ENCODE results near the gene PASD1. TPM values are rescaled to one million over a fixed set of nuclear protein-coding genes. Genes with fewer than 3 reads are reported as not detected.

Gene PASD1
- total RNA-seq, 1 donor from 2014 or later = not detected

DNA sequence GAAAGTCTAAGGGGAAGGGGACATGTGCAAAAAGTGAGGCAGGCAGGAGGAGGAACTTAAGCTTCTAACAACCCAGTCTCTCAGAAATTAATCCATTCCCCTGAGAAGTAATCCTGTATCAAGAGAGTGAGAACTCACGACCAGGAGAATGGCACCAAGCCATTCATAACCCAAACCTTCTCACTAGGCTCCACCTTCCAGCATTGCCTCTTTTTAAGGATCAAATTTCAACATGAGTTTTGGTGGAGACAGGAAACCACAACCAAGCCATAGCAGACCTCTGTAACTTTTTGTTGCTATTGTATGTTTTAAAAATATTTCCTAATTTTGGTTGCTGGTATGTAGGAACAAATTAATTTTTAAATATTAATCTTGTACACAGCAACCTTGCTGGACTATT, 32.8 kb downstream of the PASD1 start:
- H3K36me3 ChIP-seq = no peaks in the 10 kb centered on the region
- H3K4me1 ChIP-seq = no peaks in the 10 kb centered on the region
- no peak overlapping the region for H3K4me3 ChIP-seq
- no peaks in the 10 kb centered on the region for H3K27me3 ChIP-seq (ENCODE audit: low read depth)
- DNase-seq = no peak
- no peak overlapping the region for H3K27ac ChIP-seq (replicated peaks)
- intact Hi-C loops (cut with micrococcal nuclease) = no loop called here
- H3K9me3 ChIP-seq (replicated peaks) = no peaks in the 10 kb centered on the region
- no peak for TF ChIP-seq CTCF (IDR thresholded peaks at IDR 0.05; ENCODE audit: borderline replicate concordance)

DNA sequence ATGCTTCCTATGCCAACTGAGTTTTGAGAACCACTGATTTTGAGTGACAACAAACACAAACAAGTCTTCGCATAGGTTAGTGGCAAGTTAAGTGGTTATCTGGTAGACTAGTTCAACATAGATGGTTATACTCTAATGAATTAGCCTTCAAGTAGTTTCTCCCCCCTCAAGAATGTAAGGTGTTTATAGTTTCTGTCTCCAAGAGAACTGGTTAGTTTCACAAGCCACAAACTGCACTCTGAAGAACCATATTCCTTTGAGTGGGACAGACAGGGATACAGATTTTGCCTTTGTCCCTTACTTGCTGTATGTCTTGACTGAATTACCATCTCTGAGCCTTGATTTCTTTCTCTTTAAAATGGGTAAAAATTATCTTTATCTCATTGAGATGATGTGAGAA, 41.5 kb downstream of the PASD1 start:
- H3K4me1 ChIP-seq = no peaks in the 10 kb centered on the region
- H3K27ac ChIP-seq (replicated peaks) = no peak overlapping the region
- no peak for TF ChIP-seq CTCF (IDR thresholded peaks at IDR 0.05; ENCODE audit: borderline replicate concordance)
- H3K36me3 ChIP-seq = no peaks in the 10 kb centered on the region
- DNase-seq = no peak
- H3K4me3 ChIP-seq = no peak overlapping the region
- intact Hi-C loops (cut with micrococcal nuclease) = no loop called here
- H3K27me3 ChIP-seq (ENCODE audit: low read depth) = no peaks in the 10 kb centered on the region
- H3K9me3 ChIP-seq (replicated peaks) = no peaks in the 10 kb centered on the region

- TF ChIP-seq CTCF (IDR thresholded peaks at IDR 0.05; ENCODE audit: borderline replicate concordance) = no peak
- H3K4me3 ChIP-seq = no peak overlapping the region
- H3K27ac ChIP-seq (replicated peaks) = no peak overlapping the region
- DNase-seq = no peak
- no peaks in the 10 kb centered on the region for H3K27me3 ChIP-seq (ENCODE audit: low read depth)
- H3K9me3 ChIP-seq (replicated peaks) = no peaks in the 10 kb centered on the region
- intact Hi-C loops (cut with micrococcal nuclease) = no loop called here
- H3K4me1 ChIP-seq = no peaks in the 10 kb centered on the region
- H3K36me3 ChIP-seq = no peaks in the 10 kb centered on the region
Measured at GRCh38 chrX:151609222-151609621, 45.7 kb downstream of the PASD1 start.

- DNase-seq = no peak
- Histone ChIP-seq H3K4me1 (no peaks in the 10 kb centered on the region), H3K27me3 (ENCODE audit: low read depth) (no peaks in the 10 kb centered on the region), H3K27ac (replicated peaks) (no peak overlapping the region), H3K36me3 (no peaks in the 10 kb centered on the region), H3K4me3 (no peak overlapping the region), H3K9me3 (replicated peaks) (no peaks in the 10 kb centered on the region)
- intact Hi-C loops (cut with micrococcal nuclease) = no loop called here
- TF ChIP-seq CTCF (IDR thresholded peaks at IDR 0.05; ENCODE audit: borderline replicate concordance) = no peak
Measured at GRCh38 chrX:151621422-151621821, 57.9 kb downstream of the PASD1 start.

GRCh38 chrX:151624677-151625076, 61.2 kb downstream of the PASD1 start:
- no peak overlapping the region for H3K4me3 ChIP-seq
- no peaks in the 10 kb centered on the region for H3K36me3 ChIP-seq
- H3K4me1 ChIP-seq = no peaks in the 10 kb centered on the region
- no peak for TF ChIP-seq CTCF (IDR thresholded peaks at IDR 0.05; ENCODE audit: borderline replicate concordance)
- no peaks in the 10 kb centered on the region for H3K27me3 ChIP-seq (ENCODE audit: low read depth)
- no peak for DNase-seq
- H3K27ac ChIP-seq (replicated peaks) = no peak overlapping the region
- intact Hi-C loops (cut with micrococcal nuclease) = no loop called here
- H3K9me3 ChIP-seq (replicated peaks) = no peaks in the 10 kb centered on the region

DNA sequence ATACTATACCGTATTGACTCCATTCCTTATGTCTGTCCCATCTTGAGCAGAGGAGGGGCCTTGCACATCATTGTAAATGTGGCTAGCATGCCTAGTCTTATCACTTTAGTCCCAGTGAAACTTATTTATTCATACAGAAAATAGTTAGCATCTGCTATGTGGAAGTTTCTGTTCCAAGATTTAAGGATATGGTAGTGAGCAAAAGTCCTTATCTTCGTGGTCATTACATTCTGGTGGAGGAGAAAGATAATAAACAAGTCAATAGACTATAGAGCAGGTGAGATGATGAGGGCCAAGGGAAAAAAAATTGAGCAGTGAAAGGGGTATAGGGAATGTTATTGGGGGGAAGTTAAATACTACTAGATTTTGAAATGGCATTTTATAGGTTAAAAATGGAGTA, 68.3 kb downstream of the PASD1 start:
- Histone ChIP-seq H3K4me3 (no peak overlapping the region), H3K9me3 (replicated peaks) (no peaks in the 10 kb centered on the region), H3K27me3 (ENCODE audit: low read depth) (no peaks in the 10 kb centered on the region), H3K36me3 (no peaks in the 10 kb centered on the region), H3K27ac (replicated peaks) (no peak overlapping the region), H3K4me1 (no peaks in the 10 kb centered on the region)
- intact Hi-C loops (cut with micrococcal nuclease) = no loop called here
- TF ChIP-seq CTCF (IDR thresholded peaks at IDR 0.05; ENCODE audit: borderline replicate concordance) = no peak
- DNase-seq = no peak
